GM21515 (cell line): Measurements from ENCODE around the gene PLEKHG1.
A peak's percentile ranks its signal among the peaks of the same experiment; 100 is the strongest.

Experiments
- ATAC-seq: cut with Tn5 transposase; IDR thresholded peaks from one replicate; pipeline ENCODE4 v1.9.1; 2021; ENCODE audit not compliant: unreplicated experiment

Gene PLEKHG1

GRCh38 chr6:150588888-150589499, 10.7 kb upstream of the PLEKHG1 start:
- no peak for ATAC-seq

DNA sequence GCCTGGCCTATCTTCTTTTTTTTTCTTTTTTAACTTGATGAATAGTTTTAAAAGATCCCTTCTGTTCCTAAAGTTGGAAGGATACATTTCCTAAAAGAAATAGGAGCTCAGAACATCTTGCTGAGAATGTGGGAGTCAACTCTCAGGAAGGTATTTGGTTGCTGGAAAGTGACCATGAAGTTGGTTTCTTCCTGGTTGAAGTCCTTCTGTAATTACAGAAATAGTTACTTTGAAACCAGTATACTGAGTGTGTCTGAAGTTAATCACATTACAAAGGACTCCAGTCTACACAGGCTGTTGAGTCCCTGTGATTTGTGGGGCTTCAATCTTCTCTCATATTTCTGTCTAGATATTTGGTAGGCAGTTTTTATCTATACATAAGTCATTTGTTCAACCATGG, 9.8 kb upstream of the PLEKHG1 start:
- ATAC-seq, result no peak

DNA sequence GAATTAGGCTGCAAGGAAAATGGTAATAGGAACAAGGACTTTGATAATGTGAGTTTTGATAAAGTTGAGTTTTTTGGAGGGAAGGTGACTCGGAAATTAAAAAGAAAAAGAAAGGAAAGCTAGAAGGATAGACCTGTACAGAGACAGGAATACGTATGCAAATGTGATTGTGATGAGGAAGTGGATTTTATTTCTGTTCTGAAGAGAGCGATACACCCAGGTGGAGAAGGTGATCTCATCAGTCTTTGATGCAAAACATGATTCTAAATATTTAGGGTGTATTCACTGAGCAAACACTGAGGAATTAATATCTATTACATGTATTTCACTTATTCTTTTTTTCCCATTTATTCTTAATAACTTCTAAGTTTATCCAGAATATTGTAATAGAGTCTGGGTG, 9.2 kb upstream of the PLEKHG1 start:
- ATAC-seq, result no peak

DNA sequence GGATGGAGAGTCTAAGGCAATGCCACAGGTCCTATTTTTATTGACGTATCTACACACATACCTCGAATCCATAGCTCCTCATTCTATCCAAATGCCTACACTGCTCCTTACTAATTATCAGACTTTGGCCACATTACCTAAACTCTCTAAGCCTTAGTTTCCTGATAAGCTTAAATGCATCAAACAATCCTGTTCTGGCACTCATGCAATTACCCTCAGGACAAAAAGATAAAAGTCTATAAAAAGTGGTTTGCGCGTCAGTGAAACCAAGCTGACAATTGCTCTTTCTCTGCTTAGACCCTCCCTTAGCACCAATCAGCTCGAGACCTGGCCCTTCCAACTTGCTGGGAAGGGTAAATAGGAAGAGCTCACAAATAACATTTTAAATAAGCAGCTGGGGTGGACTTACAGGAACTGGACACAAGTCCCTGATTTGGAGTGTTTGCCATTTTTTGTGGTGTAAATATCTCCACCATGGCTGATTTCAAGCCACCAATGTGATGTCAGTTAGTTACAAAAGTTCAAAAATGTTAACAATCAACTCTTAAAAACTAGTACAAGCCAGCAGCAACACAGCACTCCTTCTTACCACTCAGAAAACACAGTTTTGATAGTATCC, 7.2 kb upstream of the PLEKHG1 start:
- no peak for ATAC-seq

GRCh38 chr6:150593119-150593518, 6.6 kb upstream of the PLEKHG1 start:
- no peak for ATAC-seq

DNA sequence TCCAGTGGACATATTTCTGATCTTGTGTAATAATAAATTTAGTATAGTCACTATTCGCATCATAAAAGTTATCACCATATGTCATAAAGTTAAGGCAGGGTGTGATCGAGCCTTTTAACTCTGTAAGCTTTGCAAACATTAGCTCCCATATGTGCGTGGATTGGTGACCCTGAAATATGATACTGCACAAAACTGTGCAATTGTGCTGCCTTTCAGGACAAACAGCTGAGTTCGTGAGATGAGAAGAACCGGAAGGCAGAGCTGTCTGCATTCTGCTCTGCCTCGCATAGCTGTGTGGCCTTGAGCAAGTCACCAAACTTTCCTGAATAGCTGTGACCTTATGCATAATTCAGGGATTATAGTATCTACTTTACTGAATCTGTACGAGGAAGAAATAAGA, 3.2 kb upstream of the PLEKHG1 start:
- no peak for ATAC-seq

DNA sequence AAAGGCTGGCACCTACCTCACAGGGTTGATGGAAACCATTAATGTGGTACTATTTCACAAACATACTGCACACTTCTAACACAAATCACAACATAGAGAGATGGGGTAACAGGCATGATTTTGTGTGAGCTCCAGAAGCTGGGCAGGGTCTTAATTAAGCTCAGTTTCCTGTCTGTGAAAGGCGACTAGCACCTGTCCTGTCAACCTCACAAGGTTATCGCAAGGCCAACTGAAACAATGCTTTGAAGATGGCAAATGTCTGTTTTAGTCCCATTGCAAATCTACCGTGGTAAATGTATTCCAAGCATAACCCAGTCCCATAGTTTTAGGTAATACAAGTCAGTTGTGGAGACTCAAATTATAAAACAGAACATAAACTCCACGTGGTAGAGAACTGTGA, 1.3 kb upstream of the PLEKHG1 start:
- ATAC-seq, result no peak

GRCh38 chr6:150598858-150599198, 857 bp upstream of the PLEKHG1 start:
- no peak for ATAC-seq

- ATAC-seq, result no peak
Observed at GRCh38 chr6:150600010-150600300, 270 bp downstream of the PLEKHG1 start.

- ATAC-seq, result peak; percentile 59
Observed at GRCh38 chr6:150600301-150601017, 774 bp downstream of the PLEKHG1 start.

GRCh38 chr6:150601439-150601838, 1.8 kb downstream of the PLEKHG1 start:
- no peak for ATAC-seq

DNA sequence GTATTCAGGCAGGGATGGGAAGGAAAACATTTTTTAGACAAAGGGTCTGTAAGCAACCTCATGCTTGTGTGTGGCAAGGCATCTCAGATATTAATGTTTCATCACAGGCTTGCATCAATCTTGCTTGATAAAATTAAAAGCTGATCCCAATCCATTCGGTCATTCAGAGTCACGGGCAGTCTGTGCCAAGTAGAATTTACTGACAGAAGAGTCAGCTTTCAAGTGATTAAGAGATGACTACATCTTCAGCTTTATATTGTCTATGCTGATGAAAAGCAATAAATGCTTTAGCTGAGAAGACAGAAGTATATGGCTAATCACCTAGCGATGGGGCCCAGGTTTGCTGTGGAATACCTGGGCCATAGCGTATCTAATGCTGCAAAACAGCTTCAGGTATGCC, 3.5 kb downstream of the PLEKHG1 start:
- no peak for ATAC-seq

DNA sequence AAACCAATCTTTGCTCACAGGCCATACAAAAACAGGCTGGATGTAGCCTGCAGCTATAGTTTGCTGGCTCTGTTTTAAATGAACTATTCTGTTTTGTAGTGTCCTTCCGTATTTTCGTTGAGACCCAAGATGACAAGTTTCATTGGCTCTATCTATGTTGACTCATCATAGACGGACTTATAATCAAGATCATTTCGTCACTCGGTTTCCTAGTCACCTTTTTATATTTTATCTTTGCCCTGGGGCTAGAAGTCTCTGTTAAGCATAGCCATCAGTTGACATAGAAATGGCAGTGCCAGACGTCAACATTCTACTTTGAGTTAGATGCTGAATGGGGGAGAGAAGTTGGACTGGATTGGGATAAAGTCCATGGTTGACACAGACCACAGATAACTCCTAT, 4.8 kb downstream of the PLEKHG1 start:
- no peak for ATAC-seq

DNA sequence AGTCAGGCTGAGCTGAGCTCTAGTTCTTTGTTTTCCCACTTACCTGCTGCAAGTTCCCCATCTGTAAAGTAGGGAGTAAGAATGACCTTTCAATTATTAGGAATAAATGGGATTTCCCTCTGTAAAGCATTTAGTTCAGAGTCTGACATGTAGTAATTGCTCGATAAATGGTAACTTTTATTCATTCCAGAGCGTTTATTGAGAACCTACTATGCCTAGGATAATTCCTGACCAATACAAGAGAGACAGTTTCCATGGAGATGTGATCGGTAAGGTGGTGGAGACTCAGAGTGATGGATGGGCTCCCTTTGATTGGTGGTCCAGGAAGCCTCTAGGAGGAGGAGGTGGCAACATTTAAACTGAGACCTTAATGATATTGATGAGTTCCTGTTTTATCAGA, 5.6 kb downstream of the PLEKHG1 start:
- ATAC-seq, result no peak

DNA sequence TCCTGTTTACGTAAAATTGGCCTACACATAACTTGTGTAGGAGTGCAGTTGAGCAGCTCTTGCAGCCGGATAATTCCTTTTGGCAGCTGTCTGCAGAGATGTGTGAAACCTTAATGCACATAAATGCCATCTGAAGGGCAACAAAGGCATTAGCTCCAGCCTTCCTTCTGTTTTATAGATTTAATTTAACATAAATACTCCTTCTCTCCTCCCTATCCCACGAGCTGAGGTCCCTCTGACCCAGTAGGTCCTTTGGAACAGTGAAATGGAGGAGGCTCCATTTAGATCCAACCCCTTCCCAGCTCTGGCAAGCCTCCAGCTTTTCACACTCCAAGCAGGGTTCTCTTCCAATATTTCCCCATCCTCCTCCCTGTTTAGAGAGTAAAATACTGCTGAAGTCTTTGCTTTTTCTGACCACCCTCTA, 6.5 kb downstream of the PLEKHG1 start:
- no peak for ATAC-seq

DNA sequence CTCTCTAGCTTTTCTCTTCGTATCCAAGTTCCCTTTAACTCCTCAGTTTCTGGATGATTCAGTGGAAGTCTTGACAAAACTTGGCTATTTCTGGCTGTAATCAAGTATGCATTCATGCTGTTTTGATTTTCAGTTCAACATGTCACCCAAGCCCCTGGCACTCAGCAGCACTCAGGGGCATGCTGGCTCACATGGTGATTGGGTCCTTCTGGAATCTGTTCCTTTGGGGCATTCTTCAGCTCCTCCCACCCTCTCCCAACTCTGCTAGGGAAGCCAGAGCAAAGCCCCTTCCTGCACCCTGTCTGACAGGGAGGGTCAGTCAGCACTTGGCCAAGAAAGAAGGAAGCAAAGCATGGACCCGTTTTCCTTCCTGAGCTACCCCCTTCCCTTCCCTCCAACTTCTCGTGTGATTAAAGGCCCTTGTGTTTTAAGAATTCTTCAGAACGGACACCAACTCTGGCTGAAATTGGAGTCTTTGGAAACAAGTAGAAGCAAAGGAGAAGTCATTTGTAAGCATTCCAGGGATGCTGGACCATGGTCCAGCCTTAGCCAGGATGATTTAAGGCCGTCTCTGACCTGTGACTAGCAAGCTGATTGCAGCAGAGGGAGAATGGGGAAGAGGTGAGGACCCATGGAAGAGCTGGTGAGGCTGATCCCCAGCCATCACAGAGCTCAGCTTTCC, 7.1 kb downstream of the PLEKHG1 start:
- no peak for ATAC-seq

- no peak for ATAC-seq
Observed at GRCh38 chr6:150607329-150607650, 7.6 kb downstream of the PLEKHG1 start.

GRCh38 chr6:150610584-150610983, 10.9 kb downstream of the PLEKHG1 start:
- ATAC-seq, result no peak

GRCh38 chr6:150613269-150613668, 13.6 kb downstream of the PLEKHG1 start:
- ATAC-seq, result no peak

DNA sequence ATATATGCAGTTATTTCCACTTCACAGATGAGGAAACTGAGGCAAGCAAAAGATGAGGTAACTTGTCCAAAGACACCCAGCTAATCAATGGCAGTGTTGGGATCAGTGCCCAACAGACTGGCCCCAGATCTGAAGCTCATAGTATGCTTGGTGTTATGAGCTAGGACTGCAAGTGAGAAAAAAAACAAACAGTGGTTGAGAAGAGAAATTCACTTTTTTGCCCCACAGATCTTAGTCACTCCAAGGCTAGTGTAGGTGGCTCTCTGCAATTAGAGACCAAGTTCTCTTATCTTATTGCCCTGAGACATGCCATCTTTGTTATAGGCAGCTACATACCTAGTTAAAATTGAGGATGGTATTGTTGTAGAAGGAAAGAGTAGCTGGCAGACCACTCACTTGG, 16.3 kb downstream of the PLEKHG1 start:
- ATAC-seq, result no peak

DNA sequence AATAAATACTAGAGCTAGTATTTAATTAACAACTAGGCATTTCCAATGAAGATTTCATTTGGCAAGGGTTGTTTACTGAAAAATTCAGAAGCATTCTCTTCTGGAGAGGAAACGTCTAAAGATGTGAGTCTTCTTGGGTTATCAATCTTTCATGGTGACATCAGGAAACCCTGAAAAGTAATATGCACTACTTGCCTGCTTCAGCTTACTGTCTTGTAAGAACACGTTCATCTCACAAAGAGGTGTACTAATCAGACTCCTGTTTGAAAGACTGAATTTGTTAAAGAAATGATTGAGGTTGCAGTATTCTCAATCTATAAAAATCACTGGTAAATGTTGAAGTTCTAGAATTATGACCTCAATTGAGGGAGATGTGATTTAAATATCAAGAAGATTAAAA, 16.9 kb downstream of the PLEKHG1 start:
- no peak for ATAC-seq

DNA sequence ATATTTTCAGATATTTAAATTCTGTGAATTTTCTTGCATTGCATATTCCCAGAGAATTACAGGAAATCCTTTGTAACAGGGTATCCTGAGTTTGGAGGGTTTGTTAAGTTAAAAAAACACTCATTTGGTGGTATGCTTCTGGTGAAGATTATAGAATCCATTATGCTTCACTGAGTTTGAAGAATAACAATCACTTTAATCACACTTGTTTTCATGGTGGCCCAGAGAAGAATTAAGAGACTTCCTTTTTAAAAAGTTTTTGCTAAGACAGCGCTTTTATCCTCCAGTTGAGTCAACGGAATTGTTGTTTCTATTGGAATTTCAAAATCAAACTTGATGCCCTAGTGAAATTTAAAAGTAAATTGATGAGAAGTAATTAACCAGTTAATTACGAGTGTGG, 17.4 kb downstream of the PLEKHG1 start:
- no peak for ATAC-seq
